Hematopoietic multipotent progenitor cell treated with erythropoietin and hydrocortisone succinate and interleukin-3 and kit ligand, for 15 days (in vitro differentiated cells): ENCODE results near the gene RBBP7.

Source experiments
- DNase-seq: peaks from one replicate; pipeline ENCODE4 v3.0.0-alpha.2; 2015; ENCODE audit warnings: low spot score

The RBBP7 gene

DNA sequence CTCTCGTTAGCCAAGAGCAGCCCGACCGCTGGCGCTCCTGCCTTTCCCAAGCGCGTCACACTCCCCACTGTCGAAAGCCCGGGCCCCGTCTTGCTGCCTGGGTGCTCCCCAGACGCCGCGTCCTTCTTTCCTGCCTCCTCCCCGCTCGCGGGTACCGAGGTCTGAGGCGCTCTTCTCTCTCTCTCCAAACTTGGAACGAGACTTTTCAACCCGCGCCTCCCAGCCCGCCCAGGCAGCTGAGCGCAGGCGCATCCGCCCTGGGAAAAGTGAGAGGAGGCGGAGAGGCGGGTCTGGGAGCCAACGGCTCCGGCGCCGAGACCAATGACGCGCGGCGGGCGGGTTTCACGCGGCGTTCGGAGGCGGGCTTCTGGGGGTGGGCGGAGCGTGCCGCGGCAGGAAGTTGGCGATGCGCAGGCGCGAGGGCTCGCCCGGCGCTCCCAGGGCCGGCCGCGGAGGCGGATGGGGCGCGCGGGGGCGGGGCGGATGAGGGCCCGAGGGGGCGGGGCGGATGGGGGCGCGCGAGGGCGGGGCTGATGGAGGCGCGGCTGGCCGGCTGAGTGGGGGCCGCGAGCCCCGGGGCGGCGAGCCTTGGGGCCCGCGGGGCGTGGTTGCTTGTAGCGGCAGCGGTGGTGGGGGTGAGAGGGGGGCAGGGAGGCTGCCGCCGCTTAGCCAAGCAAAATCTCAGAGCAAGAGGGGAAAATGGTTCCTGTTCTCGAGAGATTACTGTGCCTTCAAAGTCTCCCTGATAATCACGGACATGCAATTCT lies at the start of gene RBBP7:
RBBP7 (minus strand) TSS at position 268 of the 767 bp plus-strand sequence. CDS start 309 bp downstream, outside the sequence.
- peak; percentile 90 for DNase-seq

DNA sequence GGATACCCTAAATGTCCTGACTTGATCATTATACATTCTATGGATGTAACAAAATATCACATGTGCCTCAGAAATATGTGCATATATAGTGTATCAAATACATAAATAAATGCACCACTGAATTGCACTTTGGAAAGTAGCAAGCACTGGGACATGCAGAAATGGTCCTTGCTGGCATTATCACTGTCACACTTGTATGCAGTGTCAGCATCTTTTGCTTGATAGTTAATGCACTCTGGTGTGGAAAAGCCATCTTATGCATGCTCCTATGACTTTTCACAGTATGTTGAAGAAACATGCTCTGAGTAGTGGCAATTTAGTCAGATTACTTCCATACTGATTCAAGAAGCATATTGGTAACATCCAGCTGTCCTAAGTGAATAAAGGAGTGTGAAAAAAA lies 48.8 kb upstream of the RBBP7 start:
- DNase-seq: no peak

DNA sequence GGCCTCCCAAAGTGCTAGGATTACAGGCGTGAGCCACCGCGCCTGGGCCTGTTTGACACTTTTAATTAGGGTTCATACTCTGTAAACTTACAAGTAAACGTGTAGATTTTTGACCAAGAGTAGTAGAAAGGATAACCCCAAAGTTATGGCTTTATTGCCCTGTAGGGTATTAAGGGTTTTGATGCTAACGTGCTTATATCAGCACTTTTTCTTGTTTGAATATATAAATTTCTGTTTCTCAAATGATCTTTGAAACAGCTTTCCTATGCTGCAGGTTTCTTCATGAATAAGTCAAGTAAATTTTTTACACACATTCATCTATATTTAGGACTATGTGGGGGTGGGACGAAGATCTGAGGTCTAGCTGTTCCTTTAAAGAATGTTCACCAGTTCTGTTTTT lies 47.0 kb upstream of the RBBP7 start:
- DNase-seq: no peak

DNA sequence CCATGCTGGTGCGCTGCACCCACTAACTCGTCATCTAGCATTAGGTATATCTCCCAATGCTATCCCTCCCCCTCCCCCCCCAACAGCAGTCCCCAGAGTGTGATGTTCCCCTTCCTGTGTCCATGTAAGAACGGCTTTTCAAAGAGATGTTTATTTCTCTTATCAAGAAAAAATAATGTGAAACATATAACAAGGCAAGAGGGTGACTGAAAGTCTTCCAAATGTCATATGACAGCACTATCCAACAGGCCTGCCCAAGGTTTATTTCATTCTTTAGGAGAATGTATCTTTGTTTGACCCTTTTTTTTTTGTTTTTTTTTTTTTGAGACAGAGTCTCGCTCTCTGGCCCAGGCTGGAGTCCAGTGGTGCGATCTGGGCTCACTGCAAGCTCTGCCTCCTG lies 46.4 kb upstream of the RBBP7 start:
- no peak for DNase-seq

DNA sequence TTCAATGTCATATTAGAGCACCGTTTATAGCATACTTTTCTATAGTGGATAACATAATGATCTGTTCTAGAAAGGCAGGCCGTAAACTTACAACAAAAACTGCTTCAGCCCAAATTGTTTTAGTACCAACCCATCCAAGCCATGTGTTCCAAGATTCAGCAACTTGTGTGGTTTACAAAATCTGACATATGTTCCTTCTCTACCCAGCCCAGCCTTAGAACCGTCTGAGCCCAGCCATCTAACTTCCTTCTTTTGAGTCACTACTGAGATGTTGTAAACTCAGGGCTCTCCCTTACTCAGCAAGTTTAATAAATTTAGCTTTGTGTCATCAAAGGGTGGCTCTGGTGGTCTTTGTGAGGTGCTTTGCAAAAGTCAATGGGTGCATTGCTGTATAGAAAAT lies 43.9 kb upstream of the RBBP7 start:
- no peak for DNase-seq

DNA sequence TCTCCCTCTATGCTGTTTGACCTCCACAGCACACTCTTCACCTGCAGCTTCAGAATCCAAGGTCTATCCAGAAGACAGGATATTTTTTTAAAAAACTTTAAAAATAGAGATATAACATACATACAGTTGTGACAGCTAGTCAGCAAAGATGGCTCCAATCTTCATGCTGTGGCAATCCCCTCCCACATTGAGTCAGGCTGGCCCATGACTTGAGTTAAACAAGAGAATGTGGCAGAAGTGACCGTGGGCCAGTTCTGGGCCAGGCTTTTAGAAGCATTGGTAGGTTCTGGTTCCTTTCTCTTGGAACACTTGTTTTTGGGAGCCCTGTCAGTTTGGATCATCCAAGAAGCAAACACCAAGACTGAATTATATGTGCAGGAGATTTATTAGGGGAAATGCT lies 40.2 kb upstream of the RBBP7 start:
- DNase-seq: no peak

DNA sequence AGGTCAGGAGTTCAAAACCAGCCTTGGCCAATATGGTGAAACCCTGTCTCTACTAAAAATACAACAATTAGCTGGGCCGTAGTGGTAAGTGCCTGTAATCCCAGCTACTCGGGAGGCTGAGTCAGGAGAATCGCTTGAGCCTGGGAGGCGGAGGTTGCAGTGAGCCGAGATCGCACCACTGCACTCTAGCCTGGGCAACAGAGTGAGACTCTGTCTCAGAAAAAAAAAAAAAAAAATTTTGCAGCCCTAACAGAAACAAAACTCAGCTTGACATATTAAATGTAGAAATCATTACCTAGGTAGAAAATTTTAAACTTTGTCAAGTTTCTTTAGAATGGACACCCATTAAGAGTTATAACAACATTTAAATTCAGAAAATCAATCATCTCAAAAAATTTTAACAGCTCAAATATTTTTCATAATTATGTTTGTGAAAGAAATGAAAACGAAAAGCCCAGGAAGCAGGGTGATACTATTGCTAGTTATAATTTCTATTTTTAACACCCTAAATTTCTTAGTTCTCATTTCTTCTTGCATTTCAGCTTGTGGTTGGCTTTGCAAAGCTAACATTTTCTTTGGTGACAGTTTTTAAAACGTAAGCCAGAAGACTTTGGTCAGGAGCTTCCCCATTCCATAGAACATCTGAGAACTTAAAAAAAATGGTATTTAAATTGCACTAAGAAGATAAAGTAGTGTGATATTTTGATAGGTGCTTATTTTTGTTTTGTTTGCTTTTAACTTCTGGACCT lies 33.3 kb upstream of the RBBP7 start:
- no peak for DNase-seq

DNA sequence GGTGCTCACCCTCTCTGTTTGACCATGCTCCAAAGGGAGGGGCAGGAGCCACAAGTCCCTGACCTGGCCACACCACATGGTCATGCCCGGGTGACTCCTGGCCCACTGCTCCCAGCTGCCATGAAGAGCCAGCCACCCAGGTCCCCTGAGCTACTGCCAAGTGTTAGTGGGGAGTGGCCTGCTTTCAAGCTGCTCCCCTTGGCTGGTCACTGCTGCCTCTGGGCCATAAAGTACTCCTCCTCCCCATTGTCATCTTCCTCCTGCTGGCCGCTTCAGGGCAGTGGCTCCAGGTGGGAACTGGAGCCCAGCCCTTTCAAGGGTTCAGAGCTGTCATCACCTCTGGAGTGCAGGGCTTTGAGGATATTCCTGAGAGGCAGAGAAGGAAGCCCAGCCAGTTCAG lies 27.3 kb upstream of the RBBP7 start:
- no peak for DNase-seq

DNA sequence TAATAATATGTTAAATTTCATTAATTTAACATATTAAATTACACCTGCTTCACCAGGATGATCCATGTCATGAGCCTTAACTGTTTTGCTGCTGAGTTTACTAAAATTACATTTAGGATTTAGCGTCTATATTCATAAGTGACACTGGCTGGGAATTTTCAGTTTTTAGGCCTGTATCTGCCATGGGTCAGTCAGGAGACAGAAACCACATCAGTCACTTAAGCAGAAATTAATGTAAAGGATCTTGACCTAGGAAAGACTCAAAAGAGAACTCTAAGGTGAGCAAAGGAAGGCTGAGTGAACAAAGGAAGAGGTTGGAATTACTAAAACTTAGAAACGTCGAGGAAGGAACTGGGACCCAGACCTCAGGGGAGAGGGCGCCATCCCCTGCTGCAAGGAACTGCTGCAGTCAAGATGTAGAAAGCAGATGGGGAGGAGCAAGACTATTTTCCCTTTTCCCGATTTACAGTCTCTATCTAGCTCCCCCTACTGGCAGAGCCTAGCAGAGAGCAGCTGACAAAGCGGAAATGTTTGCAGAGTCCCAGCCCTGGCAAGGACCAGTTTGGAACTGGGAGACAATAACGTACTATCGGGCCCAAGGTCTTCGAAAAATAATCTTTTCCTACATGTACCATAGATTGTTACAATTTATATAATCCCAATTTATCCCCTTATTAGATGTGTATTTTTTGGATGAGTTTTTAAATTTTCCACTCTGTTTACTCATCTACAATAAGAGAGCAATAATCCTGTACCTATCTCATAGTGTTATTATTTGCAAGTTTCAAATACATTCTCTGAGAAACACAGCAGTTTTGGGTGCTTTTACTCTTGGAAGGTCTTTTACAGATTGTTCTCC lies 22.6 kb upstream of the RBBP7 start:
- peak; percentile 76 for DNase-seq

DNA sequence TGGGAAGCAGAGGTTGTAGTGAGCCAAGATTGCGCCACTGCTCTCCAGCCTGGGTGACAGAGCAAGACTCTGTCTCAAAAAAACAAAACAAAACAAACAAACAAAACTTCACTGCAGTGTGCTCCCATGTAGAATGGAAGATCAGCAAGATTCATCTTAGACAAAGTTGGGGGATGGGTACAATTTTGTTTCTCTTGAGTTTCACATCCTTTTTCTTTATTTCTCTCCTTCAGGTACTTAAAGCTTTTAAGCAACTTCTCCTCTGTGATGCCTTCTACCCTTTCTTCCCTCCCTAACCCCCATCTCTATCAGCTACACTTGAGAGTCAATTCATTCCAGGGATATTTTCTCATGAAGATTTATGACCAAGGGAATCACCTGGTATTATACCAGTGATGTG lies 15.5 kb upstream of the RBBP7 start:
- no peak for DNase-seq

DNA sequence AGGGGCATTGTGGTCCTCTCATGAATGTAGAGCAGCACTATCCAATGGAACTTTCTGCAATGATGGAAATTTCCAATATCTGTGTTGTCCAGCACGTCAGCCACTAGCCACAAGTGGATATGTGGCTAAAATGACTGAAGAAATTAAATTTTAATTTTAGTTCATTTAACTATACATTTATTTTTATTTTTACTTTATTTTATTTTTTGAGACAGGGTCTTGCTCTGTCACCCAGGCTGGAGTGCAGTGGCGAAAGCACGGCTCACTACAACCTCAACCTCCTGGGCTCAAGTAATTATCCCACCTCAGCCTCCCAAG lies 13.3 kb upstream of the RBBP7 start:
- DNase-seq: no peak

DNA sequence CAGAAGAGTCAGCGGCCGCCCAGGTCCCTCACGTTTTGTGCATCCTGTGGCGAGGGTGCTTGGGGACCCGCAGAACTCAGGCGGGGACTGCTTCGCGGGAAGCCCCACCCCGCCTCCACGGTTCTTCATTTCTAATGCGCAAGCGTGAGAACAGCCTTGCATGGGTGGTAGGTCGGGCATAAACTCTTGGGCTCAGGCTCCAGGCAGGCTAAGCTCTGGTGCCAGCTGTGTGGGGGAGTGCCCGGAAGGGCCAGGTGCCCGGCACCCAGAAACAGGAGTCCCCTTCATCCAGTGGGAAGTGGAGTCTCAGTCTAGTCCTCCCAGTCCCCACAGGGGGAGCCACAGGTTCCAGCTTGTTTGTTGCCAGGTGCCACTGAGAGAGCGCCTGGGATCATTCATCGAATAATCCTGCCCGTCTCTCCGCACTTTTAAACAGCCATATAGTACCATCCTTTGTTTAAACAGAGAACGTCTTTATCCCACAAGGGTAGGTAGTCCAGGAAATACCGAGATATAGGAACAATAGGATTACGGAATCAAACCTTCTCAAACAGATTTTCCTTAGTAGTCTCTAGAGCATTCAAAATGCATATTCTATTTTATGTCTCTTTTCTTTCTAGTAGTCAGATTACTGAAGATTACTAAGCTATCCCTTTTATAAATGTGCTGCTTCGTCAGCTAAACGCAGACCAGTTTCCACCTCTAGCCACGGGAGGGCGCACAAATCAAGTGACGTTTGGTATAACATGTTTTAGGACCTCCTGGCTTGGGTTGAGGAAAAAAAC lies 12.7 kb upstream of the RBBP7 start:
- peak; percentile 66 for DNase-seq

DNA sequence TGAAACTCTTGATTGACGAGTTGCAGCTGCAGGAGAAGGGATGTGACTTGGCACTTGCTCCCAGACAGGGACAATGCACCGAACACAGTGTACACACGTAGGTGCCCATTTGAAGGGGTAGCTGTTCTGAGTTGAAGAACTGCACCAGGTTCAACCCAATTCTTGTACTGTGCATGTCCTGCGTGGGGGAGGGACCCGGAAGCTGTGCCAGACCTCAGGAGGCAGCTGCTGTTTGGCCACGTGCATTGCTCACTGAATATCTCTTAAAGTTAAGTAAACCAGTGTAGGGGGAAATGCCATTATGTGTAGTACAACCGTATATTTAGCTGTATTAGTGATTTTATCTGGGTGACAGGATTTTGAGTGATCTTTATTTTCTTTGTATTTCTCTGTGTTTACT lies 12.0 kb upstream of the RBBP7 start:
- DNase-seq: no peak

DNA sequence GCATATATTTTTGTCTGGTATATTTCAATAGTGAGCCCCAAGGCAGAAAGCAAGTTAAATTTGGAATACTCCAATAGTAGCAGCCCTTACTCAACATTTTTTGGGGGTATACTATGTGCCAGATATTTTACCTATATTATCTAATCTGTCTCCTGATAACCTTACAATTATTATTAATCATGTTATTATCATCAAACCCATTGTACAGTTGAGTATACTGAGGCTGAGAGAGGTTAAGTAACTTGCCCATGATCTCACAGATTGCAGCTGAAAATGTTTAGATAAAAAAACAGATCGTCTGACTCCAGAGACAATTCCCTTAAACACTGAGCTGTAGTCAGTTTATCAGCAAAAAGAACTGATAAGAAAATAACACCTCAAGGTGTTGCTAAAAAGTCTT lies 6.5 kb upstream of the RBBP7 start:
- no peak for DNase-seq

DNA sequence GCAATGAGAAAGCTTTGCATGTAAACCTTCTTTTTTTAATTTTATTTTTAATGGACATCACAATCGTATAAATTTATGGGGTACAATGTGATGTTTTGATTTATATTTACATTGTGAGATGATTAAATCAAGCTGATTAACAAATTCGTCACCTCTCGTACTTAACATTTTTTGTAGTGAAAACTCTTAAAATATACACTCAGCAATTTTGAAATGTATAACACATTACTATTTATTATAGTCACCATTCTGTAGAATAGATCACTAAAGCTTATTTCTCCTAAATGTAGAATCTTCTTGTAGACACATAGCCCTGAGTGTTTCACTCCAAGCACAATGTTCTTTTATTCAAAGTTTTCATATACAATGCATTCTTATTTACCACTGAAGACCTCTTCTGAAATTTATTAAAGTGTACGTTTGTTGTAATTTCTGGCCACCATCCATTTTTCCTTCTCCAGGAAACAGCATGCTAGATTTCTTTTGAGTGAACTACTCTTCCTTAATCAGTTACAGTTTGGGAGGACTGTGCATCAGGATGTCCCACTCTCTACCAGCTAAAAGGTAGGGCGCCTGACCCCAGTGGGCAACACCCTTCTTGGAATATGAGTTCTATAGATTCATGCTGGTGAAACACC lies 4.4 kb upstream of the RBBP7 start:
- no peak for DNase-seq

DNA sequence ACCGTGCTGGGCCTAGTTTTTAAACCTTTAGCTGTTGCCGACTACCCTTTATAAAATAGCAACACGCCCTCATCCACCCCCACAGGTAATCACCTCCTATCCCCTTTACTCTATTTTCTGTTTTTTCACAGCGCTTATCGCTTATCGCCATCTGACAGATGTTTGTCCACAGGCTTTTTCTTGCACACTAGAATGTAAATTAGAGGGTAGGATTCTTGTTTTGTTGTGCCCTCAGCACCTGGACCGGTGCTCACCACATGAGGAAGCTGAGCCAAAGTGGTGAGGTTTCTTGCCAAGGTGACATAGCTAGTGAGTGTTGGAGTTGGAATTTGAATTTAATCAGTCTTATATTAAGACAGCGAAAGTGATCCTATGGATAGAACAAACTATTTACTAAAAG lies 2.9 kb upstream of the RBBP7 start:
- DNase-seq: no peak

DNA sequence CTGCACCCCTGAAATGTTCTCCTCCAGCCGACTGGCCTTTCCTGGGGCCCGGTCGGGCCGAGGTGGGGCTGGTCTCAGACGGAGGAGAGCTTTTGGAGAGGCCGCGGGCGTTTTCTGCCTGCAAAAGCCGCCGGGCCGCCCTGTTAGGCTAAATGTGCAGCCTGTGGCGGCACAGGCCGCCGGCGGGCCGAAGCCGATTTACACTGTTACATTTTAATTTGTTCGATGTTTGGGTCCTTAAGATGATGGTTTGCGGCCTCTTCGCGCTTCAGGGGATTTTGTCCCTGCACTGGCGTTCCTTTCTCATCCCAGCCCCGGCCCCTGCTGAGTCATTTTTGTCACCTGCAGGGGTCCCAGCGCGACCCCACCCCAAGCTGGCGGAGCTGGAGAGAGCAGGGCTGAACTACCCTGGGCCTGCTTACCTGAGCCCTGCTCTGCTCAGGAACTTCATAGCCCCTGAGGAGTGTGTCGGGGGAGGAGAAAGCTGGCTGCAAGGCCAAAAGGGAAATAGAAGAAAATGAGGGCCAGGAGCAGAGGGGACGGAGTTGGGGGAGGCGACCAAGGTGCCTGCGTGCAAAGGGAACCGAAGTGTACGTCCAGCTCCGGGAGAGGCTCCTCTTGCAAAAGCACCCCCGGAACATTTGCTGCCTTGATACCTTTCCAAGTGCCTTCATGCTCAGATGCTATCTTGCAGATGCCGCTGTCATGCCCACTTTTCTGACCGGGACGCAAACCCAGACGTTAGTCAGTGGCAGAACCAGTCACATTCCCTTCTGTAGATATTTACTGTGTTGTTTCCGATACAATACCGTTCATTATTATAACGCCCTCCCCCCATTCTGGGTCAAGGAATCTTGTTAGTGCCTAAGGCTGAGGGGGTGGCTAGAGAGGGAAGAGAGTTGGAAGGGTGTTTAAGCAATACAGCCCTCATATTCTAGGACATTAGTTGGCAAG lies 977 bp upstream of the RBBP7 start:
- DNase-seq: no peak

DNA sequence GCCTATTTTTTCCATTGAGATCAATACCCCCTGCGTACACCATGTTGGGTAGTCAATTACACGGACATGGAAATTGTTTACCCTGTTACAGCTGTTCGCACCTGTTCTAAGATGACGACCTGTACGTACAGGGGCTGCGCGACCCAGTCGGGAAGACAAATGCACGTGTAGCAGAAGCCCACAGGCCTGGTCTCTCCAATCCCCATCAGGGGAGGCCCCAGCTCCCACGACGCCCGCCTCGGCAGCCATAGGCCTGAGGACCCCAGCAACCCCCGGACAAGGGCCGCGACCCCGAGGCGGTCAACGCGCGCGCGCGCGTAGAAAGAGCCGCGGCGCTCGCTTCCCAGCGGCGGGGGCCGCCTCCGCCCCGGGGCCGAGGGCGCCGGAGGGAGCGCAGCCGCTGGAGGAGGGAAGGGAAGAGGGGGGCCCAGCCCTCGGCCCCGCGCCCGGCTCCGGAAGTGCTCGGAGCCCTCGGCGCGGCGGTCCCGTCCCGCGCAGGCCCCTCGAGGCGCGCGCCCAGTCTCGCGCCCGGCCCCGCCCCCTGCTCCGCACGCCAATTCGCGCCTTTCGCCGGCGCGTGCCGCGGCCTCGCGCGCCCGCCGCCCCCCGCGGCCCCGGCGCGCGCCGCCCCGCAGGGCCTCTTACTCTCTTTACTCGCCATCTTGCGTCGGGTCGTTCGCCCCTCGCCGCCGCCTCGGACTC lies 618 bp downstream of the RBBP7 start:
- DNase-seq: peak; percentile 41

DNA sequence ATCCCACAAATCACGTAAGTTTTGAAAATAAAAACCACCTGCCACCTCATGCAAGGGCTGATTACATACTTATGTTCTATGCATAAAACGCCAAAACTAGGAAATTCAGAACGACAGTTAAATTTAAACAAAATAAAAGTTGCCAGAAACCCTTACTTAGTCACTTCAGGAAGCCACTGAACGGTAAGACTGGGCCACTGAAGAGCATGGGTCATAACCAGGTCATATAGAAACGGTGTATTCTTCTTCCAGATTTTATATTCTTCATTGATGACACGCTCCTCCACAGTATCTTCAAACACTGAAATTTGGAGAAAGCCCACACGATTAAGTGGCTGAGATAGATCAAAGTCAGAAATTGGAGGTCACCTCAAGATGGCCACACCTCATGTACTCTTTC lies 1.2 kb downstream of the RBBP7 start:
- no peak for DNase-seq

DNA sequence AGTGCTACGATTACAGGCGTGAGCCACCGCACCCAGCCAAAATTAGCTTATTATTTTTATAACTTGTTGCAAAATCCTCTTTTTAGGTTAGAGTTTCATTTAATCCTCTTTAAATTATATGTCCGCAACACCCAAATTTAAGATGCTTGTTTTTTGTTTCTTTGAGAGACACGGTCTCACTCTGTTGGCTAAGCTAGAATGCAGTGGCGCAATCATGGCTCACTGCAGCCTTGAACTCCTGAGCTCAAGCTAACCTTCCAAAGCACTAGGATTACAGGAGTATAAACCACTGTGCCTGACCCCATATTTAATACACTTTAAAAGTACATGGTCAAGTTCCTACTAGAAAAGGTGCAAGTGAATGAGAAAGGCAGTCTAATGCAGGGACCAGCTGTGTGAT lies 2.2 kb downstream of the RBBP7 start:
- DNase-seq: no peak
